Peyer's patch (tissue), 4 donors: Measurements from ENCODE around the gene ZNF384.

ENCODE experiments used
- POLR2A ChIP-seq, 2 donors: fragments of 450-650 bp; IDR thresholded peaks; one replicate each; pipeline ENCODE4 v1.5.1; 2017; ENCODE audit warnings: antibody characterized with exemption in 2 of 2, mild to moderate bottlenecking in 2 of 2, moderate library complexity in 2 of 2
- TF ChIP-seq, protein P1 (sequence below), 6 experiments: fragments of 450-650 bp in 4 of 6; fragments of 200-600 bp in 2 of 6; sonication (generic) in 1 of 6; IDR thresholded peaks; one replicate each; pipeline ENCODE4 v1.5.1; 2017 to 2019; ENCODE audit warnings: antibody characterized with exemption in 6 of 6, mild to moderate bottlenecking in 3 of 6, moderate library complexity in 1 of 6

DNA sequence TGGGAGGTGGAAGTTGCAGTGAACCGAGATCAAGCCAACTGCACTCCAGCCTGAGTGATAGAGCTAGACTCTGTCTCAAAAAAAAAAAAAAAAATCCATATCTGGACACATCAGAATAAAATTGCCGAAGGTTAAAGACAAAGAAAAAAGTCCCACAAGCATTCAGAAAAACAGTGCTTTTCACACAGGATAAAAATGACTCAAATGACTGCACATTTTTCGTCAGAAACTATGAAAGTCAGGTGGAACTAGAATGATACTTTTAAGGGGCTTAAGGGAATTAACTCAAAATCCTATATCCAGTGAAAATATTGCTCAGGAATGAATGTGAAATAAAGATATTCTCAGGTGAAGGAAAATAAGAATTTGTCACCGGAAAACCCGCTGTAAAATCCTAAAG, 47.6 kb upstream of the ZNF384 start:
- TF ChIP-seq, protein P1, sequence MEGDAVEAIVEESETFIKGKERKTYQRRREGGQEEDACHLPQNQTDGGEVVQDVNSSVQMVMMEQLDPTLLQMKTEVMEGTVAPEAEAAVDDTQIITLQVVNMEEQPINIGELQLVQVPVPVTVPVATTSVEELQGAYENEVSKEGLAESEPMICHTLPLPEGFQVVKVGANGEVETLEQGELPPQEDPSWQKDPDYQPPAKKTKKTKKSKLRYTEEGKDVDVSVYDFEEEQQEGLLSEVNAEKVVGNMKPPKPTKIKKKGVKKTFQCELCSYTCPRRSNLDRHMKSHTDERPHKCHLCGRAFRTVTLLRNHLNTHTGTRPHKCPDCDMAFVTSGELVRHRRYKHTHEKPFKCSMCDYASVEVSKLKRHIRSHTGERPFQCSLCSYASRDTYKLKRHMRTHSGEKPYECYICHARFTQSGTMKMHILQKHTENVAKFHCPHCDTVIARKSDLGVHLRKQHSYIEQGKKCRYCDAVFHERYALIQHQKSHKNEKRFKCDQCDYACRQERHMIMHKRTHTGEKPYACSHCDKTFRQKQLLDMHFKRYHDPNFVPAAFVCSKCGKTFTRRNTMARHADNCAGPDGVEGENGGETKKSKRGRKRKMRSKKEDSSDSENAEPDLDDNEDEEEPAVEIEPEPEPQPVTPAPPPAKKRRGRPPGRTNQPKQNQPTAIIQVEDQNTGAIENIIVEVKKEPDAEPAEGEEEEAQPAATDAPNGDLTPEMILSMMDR (IDR thresholded peaks at IDR 0.05) = no peak
- no peak for TF ChIP-seq POLR2A (IDR thresholded peaks at IDR 0.05)
